HG02798 (cell line): ENCODE results near the gene ZNRF4.

ENCODE experiments used
- ATAC-seq: cut with Tn5 transposase; IDR thresholded peaks from one replicate; pipeline ENCODE4 v1.9.1; 2021; ENCODE audit warnings: mild to moderate bottlenecking; ENCODE audit not compliant: unreplicated experiment, poor library complexity

ZNRF4 gene

GRCh38 chr19:5497297-5497696 lies 42.1 kb downstream of the ZNRF4 start:
- no peak for ATAC-seq

- no peak for ATAC-seq
Observed at GRCh38 chr19:5498830-5499550, 43.8 kb downstream of the ZNRF4 start.

- ATAC-seq, result no peak
Observed at GRCh38 chr19:5501907-5502306, 46.7 kb downstream of the ZNRF4 start.

GRCh38 chr19:5503598-5503997 lies 48.4 kb downstream of the ZNRF4 start:
- ATAC-seq, result no peak

- ATAC-seq, result no peak
Observed at GRCh38 chr19:5504114-5504513, 48.9 kb downstream of the ZNRF4 start.
